ENCODE measurements around the gene KIAA1755.

KIAA1755 gene

DNA sequence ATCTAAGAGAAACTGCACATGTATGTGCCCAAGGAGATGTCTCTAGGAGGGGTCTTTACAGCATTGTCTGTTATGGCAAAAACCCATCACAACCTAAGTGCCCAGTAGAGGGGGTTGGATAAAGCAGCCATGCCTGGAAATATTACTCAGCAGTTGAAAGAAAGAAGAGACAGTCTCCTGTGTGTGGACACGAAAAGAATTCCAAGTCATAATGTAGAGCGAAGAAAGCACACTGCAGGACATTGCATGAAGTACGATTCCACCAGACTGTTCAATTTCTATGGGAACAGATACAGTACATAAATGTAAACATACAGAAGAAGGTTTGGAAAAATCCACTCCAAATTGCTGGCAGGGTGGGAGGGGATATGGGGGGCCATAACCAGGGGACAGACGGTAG, 88.1 kb downstream of the KIAA1755 start:
- Mint-ChIP-seq H3K9me3 (no peaks in the 10 kb centered on the region), H3K36me3 (ENCODE audit: low read depth) (no peaks in the 10 kb centered on the region), H3K4me1 (peaks cover 55% of the 10 kb centered on the region), H3K4me3 (no peak overlapping the region), H3K27ac (peak overlapping the region; percentile 13 to 80 (median 75)), H3K27me3 (ENCODE audit: low read depth) (peaks cover 4% of the 10 kb centered on the region)
- TF ChIP-seq, protein P1, sequence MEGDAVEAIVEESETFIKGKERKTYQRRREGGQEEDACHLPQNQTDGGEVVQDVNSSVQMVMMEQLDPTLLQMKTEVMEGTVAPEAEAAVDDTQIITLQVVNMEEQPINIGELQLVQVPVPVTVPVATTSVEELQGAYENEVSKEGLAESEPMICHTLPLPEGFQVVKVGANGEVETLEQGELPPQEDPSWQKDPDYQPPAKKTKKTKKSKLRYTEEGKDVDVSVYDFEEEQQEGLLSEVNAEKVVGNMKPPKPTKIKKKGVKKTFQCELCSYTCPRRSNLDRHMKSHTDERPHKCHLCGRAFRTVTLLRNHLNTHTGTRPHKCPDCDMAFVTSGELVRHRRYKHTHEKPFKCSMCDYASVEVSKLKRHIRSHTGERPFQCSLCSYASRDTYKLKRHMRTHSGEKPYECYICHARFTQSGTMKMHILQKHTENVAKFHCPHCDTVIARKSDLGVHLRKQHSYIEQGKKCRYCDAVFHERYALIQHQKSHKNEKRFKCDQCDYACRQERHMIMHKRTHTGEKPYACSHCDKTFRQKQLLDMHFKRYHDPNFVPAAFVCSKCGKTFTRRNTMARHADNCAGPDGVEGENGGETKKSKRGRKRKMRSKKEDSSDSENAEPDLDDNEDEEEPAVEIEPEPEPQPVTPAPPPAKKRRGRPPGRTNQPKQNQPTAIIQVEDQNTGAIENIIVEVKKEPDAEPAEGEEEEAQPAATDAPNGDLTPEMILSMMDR (IDR thresholded peaks at IDR 0.05; ENCODE audit: unreplicated experiment in 3 of 3) = peak; percentile 6 to 34 (median 26)

DNA sequence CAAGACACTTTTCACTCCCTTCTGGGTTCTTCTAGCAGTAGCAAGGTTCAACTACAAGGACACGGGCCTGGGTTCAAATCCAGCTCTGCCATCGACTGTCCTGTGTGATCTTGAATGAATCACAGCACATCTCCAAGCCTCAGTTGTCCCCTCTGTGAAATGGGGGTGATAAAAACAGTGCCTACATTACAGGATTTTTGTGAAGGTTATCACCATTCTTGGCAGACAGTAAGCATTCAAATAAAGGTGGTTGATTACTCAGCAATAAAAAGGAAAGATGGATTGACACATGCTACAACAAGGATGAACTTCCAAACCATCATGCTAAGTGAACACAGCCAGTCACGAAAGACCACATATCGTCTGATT, 88.9 kb downstream of the KIAA1755 start:
- Mint-ChIP-seq H3K27me3 (ENCODE audit: low read depth) (peaks cover 4% of the 10 kb centered on the region), H3K4me1 (peaks cover 51% of the 10 kb centered on the region), H3K36me3 (ENCODE audit: low read depth) (no peaks in the 10 kb centered on the region), H3K9me3 (no peaks in the 10 kb centered on the region), H3K27ac (peak overlapping the region; percentile 73 to 80 (median 78)), H3K4me3 (no peak overlapping the region)
- TF ChIP-seq, protein P1 (IDR thresholded peaks at IDR 0.05; ENCODE audit: unreplicated experiment in 3 of 3) = no peak

DNA sequence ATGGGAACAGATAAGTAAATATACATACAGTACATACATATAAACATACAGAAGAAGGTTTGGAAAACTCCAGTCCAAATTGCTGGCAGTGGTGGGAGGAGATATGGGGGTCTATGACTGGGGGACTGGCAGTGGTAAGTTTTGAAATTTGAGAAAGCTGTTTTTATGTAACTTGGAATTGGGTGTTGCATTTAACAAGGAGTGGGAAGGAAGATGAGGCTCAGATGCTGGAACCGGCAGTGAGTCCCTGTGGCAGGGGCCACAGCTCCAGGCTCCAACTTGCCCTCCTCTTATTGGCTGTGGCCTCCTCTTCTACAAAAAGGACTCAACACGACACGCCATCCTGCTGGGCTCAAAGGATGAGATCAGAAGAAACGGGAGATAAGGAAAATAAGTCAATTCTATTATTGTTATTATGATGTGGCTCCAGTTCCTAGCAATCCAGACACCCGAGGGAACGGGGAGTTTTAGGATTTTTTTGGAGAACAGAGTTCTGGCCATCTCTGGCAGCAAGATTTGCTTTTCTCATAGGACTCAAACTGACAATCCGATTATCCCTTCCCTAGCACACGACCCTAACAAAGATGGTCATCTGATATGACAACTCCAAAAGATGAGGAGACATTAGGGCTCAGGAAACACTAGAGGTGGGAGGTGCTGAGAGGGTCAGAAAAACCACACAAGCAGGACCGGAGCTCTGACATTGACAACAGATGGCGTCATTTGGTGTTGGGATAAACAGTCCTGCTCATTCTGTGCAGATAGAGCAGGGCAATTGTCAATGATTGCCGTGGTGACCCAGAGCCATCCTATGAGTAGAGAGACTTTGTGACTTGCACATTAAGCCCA, 89.5 kb downstream of the KIAA1755 start:
- H3K36me3 Mint-ChIP-seq (ENCODE audit: low read depth) = no peaks in the 10 kb centered on the region
- H3K27ac Mint-ChIP-seq = peak overlapping the region; percentile 73 to 90 (median 80)
- H3K4me1 Mint-ChIP-seq = peaks cover 57% of the 10 kb centered on the region
- no peaks in the 10 kb centered on the region for H3K9me3 Mint-ChIP-seq
- TF ChIP-seq, protein P1 (IDR thresholded peaks at IDR 0.05; ENCODE audit: unreplicated experiment in 3 of 3) = no peak
- H3K4me3 Mint-ChIP-seq = peak overlapping the region in 1 of 3 experiments; percentile 21
- H3K27me3 Mint-ChIP-seq (ENCODE audit: low read depth) = peaks cover 4% of the 10 kb centered on the region

DNA sequence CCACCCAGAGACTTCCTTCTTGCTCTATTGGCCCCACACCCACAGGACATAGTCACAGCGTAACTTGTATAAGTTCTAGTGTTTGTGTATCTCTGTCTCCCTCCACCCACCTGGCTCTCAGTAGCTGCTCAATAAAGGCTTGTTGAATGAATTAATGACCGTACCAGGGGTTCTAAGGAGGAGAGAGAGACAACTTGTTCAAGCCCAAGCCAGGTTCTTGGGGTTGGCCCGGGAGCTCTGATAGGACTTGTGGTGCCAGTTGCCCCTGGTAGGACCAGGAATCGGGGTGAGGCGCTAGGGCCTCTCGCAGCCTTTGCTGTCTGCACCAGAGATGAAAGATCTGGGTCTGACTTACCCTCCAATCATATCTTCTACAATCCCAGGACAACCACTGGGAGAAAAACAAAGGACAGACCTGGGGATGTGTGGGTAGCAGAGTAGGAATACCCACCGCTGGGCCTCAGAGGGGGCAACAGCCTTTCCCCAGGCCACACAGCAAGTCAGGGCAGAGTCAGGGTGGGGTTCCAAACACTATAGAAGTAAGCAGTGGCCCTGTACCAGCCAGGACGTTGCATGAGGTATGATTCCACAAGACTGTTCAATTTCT, 90.2 kb downstream of the KIAA1755 start:
- TF ChIP-seq, protein P1 (IDR thresholded peaks at IDR 0.05; ENCODE audit: unreplicated experiment in 3 of 3) = no peak
- Mint-ChIP-seq H3K4me1 (peaks cover 63% of the 10 kb centered on the region), H3K27ac (peak overlapping the region; percentile 73 to 90 (median 80)), H3K4me3 (no peak overlapping the region), H3K27me3 (ENCODE audit: low read depth) (peaks cover 4% of the 10 kb centered on the region), H3K9me3 (no peaks in the 10 kb centered on the region), H3K36me3 (ENCODE audit: low read depth) (no peaks in the 10 kb centered on the region)

DNA sequence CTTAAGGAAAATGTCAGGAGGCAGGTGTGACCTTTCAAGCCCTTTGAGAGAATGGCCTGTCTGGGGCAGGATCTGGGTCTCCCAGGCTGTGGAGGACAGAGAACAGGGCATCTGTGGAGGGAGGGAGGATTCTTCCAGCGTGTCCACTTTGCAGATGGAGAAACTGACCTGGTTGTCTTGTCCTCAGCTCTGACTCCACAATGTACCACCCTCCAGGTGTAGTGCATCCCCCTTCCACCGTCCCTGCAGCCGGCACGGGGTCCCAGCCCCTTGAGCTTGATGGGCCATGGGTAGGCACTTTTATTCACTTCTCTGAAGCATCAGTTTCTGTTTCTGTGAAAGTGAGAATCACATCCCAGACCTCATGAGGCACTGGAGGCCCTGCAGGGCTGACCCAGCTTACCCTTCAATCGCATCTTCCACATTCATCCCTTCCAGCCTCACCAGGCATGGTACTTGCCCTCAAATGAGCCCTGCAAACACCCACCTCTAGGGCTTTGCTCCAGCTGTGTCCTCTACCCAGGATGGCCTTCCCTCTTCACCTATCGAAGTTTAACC, 90.8 kb downstream of the KIAA1755 start:
- H3K9me3 Mint-ChIP-seq = no peaks in the 10 kb centered on the region
- H3K27me3 Mint-ChIP-seq (ENCODE audit: low read depth) = peaks cover 4% of the 10 kb centered on the region
- TF ChIP-seq, protein P1 (IDR thresholded peaks at IDR 0.05; ENCODE audit: unreplicated experiment in 3 of 3) = no peak
- no peaks in the 10 kb centered on the region for H3K36me3 Mint-ChIP-seq (ENCODE audit: low read depth)
- peaks cover 64% of the 10 kb centered on the region for H3K4me1 Mint-ChIP-seq
- no peak overlapping the region for H3K4me3 Mint-ChIP-seq
- H3K27ac Mint-ChIP-seq = peak overlapping the region in 2 of 3 experiments; percentile 85 to 90
